ENCODE results near the gene GNAT2.

DNA sequence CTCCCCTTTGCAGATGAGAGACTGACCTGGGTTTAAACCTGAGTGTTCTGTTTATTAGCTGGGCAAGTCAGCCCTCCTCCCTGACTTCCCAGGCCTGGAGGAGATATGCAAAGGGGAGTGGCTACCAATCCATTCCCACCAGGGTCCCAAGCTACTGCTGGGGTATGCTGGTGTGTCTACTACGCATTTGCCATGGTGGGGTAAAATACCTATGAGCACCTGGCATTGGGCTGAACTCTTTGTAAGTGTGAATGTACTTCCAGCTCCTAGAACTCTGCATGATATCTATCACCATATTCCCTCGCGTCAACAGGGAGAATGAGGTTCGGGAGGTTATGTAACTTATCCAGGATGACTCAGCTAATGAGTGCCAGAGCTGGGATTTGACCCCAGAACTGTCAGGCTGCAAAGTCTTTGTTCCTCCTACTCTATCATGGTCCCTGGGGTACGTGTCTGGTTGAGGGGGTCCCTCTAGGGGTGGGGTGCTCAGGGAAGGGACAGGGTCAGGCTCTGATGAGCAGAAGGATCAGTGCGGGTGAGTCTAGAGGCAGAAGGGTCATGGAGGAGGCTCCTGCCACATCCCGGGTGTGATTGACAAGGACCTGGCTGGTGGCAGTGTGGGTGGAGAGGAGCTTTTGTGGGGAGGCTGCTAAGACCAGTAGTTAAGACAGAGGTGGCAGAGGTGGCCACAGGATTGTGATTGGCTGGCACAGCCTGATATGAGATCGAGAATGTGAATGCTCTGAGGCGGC, 17.0 kb upstream of the GNAT2 start:
- TF ChIP-seq ZNF274 (IDR thresholded peaks at IDR 0.05; ENCODE audit: low read depth, low read length) (no peak), SUZ12 (IDR thresholded peaks at IDR 0.05; ENCODE audit: extremely low read depth, insufficient read depth, insufficient read length) (no peak)

All from NT2/D1 (cell line).